GM12892 (cell line): ENCODE results near the gene TTLL5.

Source experiments
- DNase-seq: peaks from one replicate; pipeline ENCODE4 v3.0.0; 2011; ENCODE audit not compliant: insufficient read length
- FAIRE-seq: peaks from 2 replicates; lab custom pipeline; 2011; peaks lifted over from hg19 to GRCh38; lab: Jason Lieb, UNC
- POLR2A ChIP-seq: IDR thresholded peaks from 2 replicates; pipeline ENCODE4 v1.6.1; 2011; ENCODE audit warnings: low read depth, low read length, control low read depth
- POLR2AphosphoS5 ChIP-seq: IDR thresholded peaks from 2 replicates; pipeline ENCODE4 v1.6.1; 2011; ENCODE audit warnings: low read depth, low read length, control low read depth
- TAF1 ChIP-seq: IDR thresholded peaks from 2 replicates; pipeline ENCODE4 v1.6.1; 2011; ENCODE audit warnings: low read depth, mild to moderate bottlenecking, control low read depth, low read length, borderline replicate concordance

The TTLL5 gene

DNA sequence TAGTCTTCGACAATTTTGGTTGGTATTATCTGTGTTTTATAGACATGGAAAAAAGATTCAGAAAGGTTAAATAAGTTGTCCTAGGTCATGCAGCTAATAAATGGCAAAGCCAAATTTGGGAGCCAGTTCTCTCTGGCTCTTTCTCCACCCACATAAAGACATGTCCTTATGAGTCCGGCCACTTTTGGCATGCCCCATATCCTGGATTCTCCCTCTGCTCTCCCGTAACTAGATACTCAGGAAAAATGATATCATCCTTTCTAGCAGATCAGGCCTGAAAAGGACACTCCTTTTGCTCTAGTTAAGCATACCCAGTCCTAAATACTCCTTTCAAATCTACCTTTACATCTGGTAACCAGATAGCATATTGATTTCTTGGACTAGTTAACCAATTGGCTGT is 64.4 kb downstream of the TTLL5 start:
- no peak for TF ChIP-seq POLR2AphosphoS5
- no peak for TF ChIP-seq POLR2A
- TF ChIP-seq TAF1 = no peak
- DNase-seq (no peak), FAIRE-seq (no peak)

- TF ChIP-seq TAF1 (no peak), POLR2A (no peak), POLR2AphosphoS5 (no peak)
- FAIRE-seq = no peak
- no peak for DNase-seq
Measured at GRCh38 chr14:75726321-75726720, 65.3 kb downstream of the TTLL5 start.

- TF ChIP-seq TAF1 = no peak
- no peak for TF ChIP-seq POLR2AphosphoS5
- no peak for TF ChIP-seq POLR2A
- no peak for FAIRE-seq
- DNase-seq = no peak
Measured at GRCh38 chr14:75727124-75727523, 66.1 kb downstream of the TTLL5 start.

DNA sequence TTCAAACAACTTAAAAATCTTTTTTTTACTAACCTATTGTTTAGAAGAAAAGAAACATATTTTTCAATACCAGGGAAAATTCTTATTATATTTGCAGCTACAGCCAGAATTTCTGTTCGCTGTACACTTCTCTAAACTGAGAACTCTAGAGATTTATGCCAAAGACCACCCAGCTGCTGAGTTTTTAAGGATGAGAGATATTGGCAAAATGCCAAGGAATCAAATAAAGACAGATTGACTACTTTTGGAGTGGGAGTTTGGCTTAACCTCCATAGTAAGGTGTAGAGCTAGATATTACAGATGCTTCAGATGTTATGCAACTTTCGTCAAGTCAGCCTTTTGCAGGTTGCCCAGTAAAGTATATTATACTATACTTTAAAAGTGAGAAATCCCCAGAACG is 71.8 kb downstream of the TTLL5 start:
- DNase-seq = no peak
- no peak for TF ChIP-seq POLR2AphosphoS5
- no peak for TF ChIP-seq TAF1
- TF ChIP-seq POLR2A = no peak
- FAIRE-seq = no peak

GRCh38 chr14:75734854-75735253 is 73.8 kb downstream of the TTLL5 start:
- TF ChIP-seq POLR2A (no peak), POLR2AphosphoS5 (no peak), TAF1 (no peak)
- no peak for DNase-seq
- FAIRE-seq = no peak

- peak; percentile 50 for FAIRE-seq
- TF ChIP-seq POLR2A = no peak
- no peak for TF ChIP-seq TAF1
- no peak for TF ChIP-seq POLR2AphosphoS5
Measured at GRCh38 chr14:75736845-75737485, 75.9 kb downstream of the TTLL5 start.

GRCh38 chr14:75738192-75738591 is 77.1 kb downstream of the TTLL5 start:
- DNase-seq (no peak), FAIRE-seq (no peak)
- TF ChIP-seq POLR2A (no peak), TAF1 (no peak), POLR2AphosphoS5 (no peak)

More at GRCh38 chr14:75736845-75737485, 75.9 kb downstream of the TTLL5 start:
- no peak for DNase-seq

- no peak for TF ChIP-seq POLR2AphosphoS5
- TF ChIP-seq TAF1 = no peak
- no peak for TF ChIP-seq POLR2A
- no peak for FAIRE-seq
- no peak for DNase-seq
Measured at GRCh38 chr14:75742867-75743266, 81.8 kb downstream of the TTLL5 start.

DNA sequence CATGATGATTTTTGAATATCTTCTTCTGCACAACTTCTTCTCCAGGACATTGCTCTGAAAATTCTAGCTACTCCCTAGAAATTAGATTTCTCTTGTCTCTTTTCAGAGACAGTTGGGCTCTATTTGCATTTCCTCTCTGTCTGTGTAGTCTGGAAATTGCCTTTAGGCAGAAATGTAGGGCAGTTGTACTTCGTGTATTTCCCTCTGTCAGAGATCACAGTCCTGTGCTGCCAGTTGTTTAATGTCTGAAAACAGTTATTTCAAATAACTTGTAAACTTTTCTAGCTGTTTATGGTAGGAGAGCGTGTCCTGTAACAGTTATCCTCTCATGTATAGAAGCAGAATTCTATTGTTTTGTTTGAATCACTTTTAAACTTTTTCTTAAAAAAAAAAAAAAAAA is 86.9 kb downstream of the TTLL5 start:
- TF ChIP-seq POLR2A (no peak), TAF1 (no peak), POLR2AphosphoS5 (no peak)
- DNase-seq (no peak), FAIRE-seq (no peak)

- FAIRE-seq = no peak
- TF ChIP-seq POLR2A (no peak), POLR2AphosphoS5 (no peak), TAF1 (no peak)
- no peak for DNase-seq
Measured at GRCh38 chr14:75748336-75748735, 87.3 kb downstream of the TTLL5 start.

GRCh38 chr14:75751296-75751695 is 90.2 kb downstream of the TTLL5 start:
- DNase-seq (no peak), FAIRE-seq (no peak)
- no peak for TF ChIP-seq TAF1
- TF ChIP-seq POLR2AphosphoS5 = no peak
- no peak for TF ChIP-seq POLR2A

DNA sequence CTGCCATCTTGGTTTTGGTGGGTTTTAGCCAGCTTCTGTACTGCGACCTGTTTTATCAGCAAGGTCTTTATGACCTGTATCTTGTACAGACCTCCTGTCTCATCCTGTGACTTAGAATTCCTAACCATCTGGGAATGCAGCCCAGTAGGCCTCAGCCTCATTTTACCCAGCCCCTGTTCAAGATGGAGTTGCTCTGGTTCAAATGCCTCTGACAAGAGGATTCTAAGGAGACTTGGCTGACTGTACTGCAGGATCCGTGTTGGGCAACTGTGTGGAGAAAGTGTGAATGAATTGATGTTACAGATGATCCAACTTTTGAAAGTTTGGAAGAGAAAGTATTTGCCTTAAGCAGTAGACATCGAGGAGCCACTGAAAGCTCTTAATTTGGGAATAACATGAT is 91.0 kb downstream of the TTLL5 start:
- DNase-seq = no peak
- TF ChIP-seq TAF1 = no peak
- TF ChIP-seq POLR2AphosphoS5 = no peak
- TF ChIP-seq POLR2A = no peak
- FAIRE-seq = no peak
